Smooth muscle cell (in vitro differentiated cells): ENCODE data around the gene UNC5C. TPM values are rescaled to one million over a fixed set of nuclear protein-coding genes. Genes with fewer than 3 reads are reported as not detected.

Experiments
- DNase-seq: peaks from one replicate; lab custom pipeline; 2025; ENCODE audit not compliant: unreplicated experiment; lab: John Stamatoyannopoulos, UW
- H2AFZ ChIP-seq: fragments of 200-600 bp; sonication (generic); 2 replicates; pipeline ENCODE4 v1.6.0; 2016; ENCODE audit warnings: antibody characterized with exemption, low read depth, mild to moderate bottlenecking
- H3F3A ChIP-seq: fragments of 200-600 bp; sonication (generic); 2 replicates; pipeline ENCODE4 v1.6.0; 2017; ENCODE audit warnings: antibody characterized with exemption, low read depth
- H3K27ac ChIP-seq: fragments of 200-600 bp; sonication (generic); 2 replicates; pipeline ENCODE4 v1.5.1; 2016; ENCODE audit warnings: low read depth, mild to moderate bottlenecking
- H3K27me3 ChIP-seq: fragments of 200-600 bp; sonication (generic); 2 replicates; pipeline ENCODE4 v1.6.1; 2016; ENCODE audit warnings: low read depth, mild to moderate bottlenecking
- H3K36me3 ChIP-seq: fragments of 200-600 bp; sonication (generic); 2 replicates; pipeline ENCODE4 v1.5.1; 2016; ENCODE audit warnings: low read depth
- H3K4me1 ChIP-seq: fragments of 200-600 bp; sonication (generic); 2 replicates; pipeline ENCODE4 v1.5.1; 2016; ENCODE audit warnings: low read depth
- H3K4me2 ChIP-seq: fragments of 200-600 bp; sonication (generic); 2 replicates; pipeline ENCODE4 v1.6.0; 2016; ENCODE audit warnings: mild to moderate bottlenecking
- H3K4me3 ChIP-seq: fragments of 200-600 bp; sonication (generic); 2 replicates; pipeline ENCODE4 v1.5.1; 2016; ENCODE audit warnings: mild to moderate bottlenecking
- H3K79me2 ChIP-seq: fragments of 200-600 bp; sonication (generic); 2 replicates; pipeline ENCODE4 v1.6.0; 2016; ENCODE audit warnings: low read depth, mild to moderate bottlenecking
- H3K9ac ChIP-seq: fragments of 200-600 bp; sonication (generic); 2 replicates; pipeline ENCODE4 v1.6.0; 2016; ENCODE audit warnings: low read depth
- H3K9me3 ChIP-seq: fragments of 200-600 bp; sonication (generic); replicated peaks from 2 replicates; pipeline ENCODE4 v1.5.1; 2016; ENCODE audit warnings: low read depth
- H4K20me1 ChIP-seq: fragments of 200-600 bp; sonication (generic); 2 replicates; pipeline ENCODE4 v1.6.0; 2016; ENCODE audit warnings: low read depth
- CTCF ChIP-seq: fragments of 200-600 bp; sonication (generic); IDR thresholded peaks from 2 replicates; pipeline ENCODE4 v1.5.1; 2017; ENCODE audit warnings: borderline replicate concordance, mild to moderate bottlenecking, antibody characterized with exemption; ENCODE audit not compliant: insufficient read depth, poor library complexity, severe bottlenecking
- WGBS: methylation state at CpG from one replicate; pipeline ENCODE4 v1.1.7; 2016; ENCODE audit warnings: low lambda C conversion rate; 5-methylcytosine and 5-hydroxymethylcytosine counted together
- polyA plus RNA-seq: library from polyadenylated mRNA; unstranded; fragments of >200 nt; fragmentation: Nextera tagmentation; extraction: Ambion mirVana; gene quantifications from 2 replicates; pipeline ENCODE4 v1.2.1, GENCODE V29; 2016
- total RNA-seq: library from RNA; depleted of rRNA; stranded (reverse); fragments of >200 nt; gene quantifications from 2 replicates; pipeline ENCODE4 v1.2.3, GENCODE V29; 2014

UNC5C gene
- total and polyA plus RNA-seq, 2 experiments from 2014 or later = 2.0 to 15.6 TPM

GRCh38 chr4:95526075-95526474, 22.7 kb downstream of the UNC5C start:
- H2AFZ ChIP-seq = no peak overlapping the region
- no peaks in the 10 kb centered on the region for H3F3A ChIP-seq
- H3K4me2 ChIP-seq = no peak overlapping the region
- 89% methylated on average over 2 of the region's 2 CpGs for WGBS
- no peaks in the 10 kb centered on the region for H3K4me1 ChIP-seq
- H3K4me3 ChIP-seq = no peak overlapping the region
- H3K79me2 ChIP-seq = peaks cover 49% of the 10 kb centered on the region
- H4K20me1 ChIP-seq = no peaks in the 10 kb centered on the region
- H3K36me3 ChIP-seq = no peaks in the 10 kb centered on the region
- TF ChIP-seq CTCF = no peak
- DNase-seq = no peak
- no peaks in the 10 kb centered on the region for H3K27me3 ChIP-seq
- H3K27ac ChIP-seq = no peak overlapping the region
- no peak overlapping the region for H3K9ac ChIP-seq
- H3K9me3 ChIP-seq = no peaks in the 10 kb centered on the region

GRCh38 chr4:95524729-95525128, 24.0 kb downstream of the UNC5C start:
- Histone ChIP-seq H2AFZ (no peak overlapping the region), H3K36me3 (no peaks in the 10 kb centered on the region), H3K4me1 (no peaks in the 10 kb centered on the region), H3K9me3 (no peaks in the 10 kb centered on the region), H4K20me1 (no peaks in the 10 kb centered on the region), H3K4me2 (no peak overlapping the region), H3K27me3 (no peaks in the 10 kb centered on the region), H3K9ac (no peak overlapping the region), H3K4me3 (no peak overlapping the region), H3K27ac (no peak overlapping the region), H3K79me2 (peaks cover 44% of the 10 kb centered on the region), H3F3A (no peaks in the 10 kb centered on the region)
- DNase-seq = no peak
- 77% methylated on average over 2 of the region's 2 CpGs for WGBS
- TF ChIP-seq CTCF = no peak

- no peak overlapping the region for H3K27ac ChIP-seq
- no peak for TF ChIP-seq CTCF
- DNase-seq = no peak
- 7% methylated on average over 1 of the region's 1 CpG for WGBS
- H3K27me3 ChIP-seq = no peaks in the 10 kb centered on the region
- no peaks in the 10 kb centered on the region for H3F3A ChIP-seq
- peaks cover 43% of the 10 kb centered on the region for H3K79me2 ChIP-seq
- H3K36me3 ChIP-seq = no peaks in the 10 kb centered on the region
- no peak overlapping the region for H3K4me3 ChIP-seq
- no peaks in the 10 kb centered on the region for H4K20me1 ChIP-seq
- H2AFZ ChIP-seq = no peak overlapping the region
- no peaks in the 10 kb centered on the region for H3K4me1 ChIP-seq
- no peak overlapping the region for H3K9ac ChIP-seq
- no peak overlapping the region for H3K4me2 ChIP-seq
- H3K9me3 ChIP-seq = no peaks in the 10 kb centered on the region
These were observed 24.6 kb downstream of the UNC5C start for GRCh38 chr4:95524184-95524583.

GRCh38 chr4:95522682-95523530, 25.9 kb downstream of the UNC5C start:
- no peaks in the 10 kb centered on the region for H4K20me1 ChIP-seq
- H3K4me1 ChIP-seq = no peaks in the 10 kb centered on the region
- no peaks in the 10 kb centered on the region for H3K36me3 ChIP-seq
- WGBS = 79% methylated on average over 6 of the region's 6 CpGs
- no peak overlapping the region for H3K9ac ChIP-seq
- H3K4me2 ChIP-seq = no peak overlapping the region
- H3F3A ChIP-seq = peaks cover 6% of the 10 kb centered on the region
- no peak overlapping the region for H2AFZ ChIP-seq
- no peak overlapping the region for H3K4me3 ChIP-seq
- H3K27me3 ChIP-seq = no peaks in the 10 kb centered on the region
- no peak for DNase-seq
- H3K79me2 ChIP-seq = peaks cover 45% of the 10 kb centered on the region
- H3K9me3 ChIP-seq = no peaks in the 10 kb centered on the region
- no peak overlapping the region for H3K27ac ChIP-seq
- no peak for TF ChIP-seq CTCF
